ENCODE results near the gene ICA1. TPM values are rescaled to one million over a fixed set of nuclear protein-coding genes. Genes with fewer than 3 reads are reported as not detected.

ICA1 gene
- total and polyA plus RNA-seq, 2 donors (not counting 3 experiments of a cell fraction or from before 2014, with no cell fraction given), result 19.0 to 47.1 TPM

DNA sequence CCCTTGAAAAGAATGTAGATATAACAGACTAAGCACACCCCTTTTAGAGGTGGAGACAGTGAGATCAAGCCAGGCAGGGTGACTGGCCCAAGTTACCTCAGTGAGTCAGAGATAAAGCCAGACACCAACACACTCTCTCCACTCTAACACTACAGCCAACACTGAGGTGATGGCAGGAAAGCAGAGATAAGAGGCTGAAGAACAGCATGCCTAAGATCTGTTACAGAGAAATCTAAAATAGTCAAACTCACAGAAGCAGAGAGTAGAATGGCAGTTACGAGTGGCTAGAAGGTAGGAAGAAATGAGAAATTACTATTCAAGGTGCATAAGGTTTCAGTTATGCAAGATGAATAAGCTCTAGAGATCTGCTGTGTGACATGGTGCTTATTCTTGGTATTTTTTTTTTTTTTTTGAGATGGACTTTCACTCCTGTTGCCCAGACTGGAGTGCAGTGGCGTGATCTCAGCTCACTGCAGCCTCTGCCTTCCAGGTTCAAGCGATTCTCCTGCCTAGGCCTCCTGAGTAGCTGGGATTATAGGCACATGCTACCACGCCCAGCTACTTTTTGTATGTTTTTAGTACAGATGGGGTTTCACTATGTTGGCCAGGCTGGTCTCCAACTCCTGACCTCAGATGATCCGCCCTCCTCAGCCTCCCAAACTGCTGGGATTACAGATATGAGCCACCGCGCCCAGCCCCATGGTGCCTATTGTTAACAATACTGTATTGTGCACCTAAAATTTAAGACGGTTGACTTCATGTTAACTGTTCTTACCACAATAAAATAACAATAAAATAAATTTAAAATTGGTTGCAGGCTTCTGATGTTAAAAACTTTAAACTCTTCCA lies 28.7 kb downstream of the ICA1 start:
- H3K4me3 ChIP-seq (replicated peaks in 1 of 3; ENCODE audit: insufficient read depth in 1 of 3, low read depth in 1 of 3, low read length in 3 of 3), result no peak overlapping the region
- no peaks in the 10 kb centered on the region for H3K79me2 ChIP-seq (ENCODE audit: control insufficient read depth, insufficient read depth, low read length)
- H3K36me3 ChIP-seq (ENCODE audit: control insufficient read depth in 2 of 2, extremely low read depth in 1 of 2, insufficient read depth in 2 of 2, low read length in 2 of 2), result peaks cover 0 to 2% of the 10 kb centered on the region in 2 experiments
- intact Hi-C loops (cut with micrococcal nuclease) (no loop called here), dilution Hi-C loops (cut with MboI; ENCODE audit: extremely low pct_ligation_motif_present, low sequenced_read_pairs) (no loop called here)
- H3K4me1 ChIP-seq (ENCODE audit: control insufficient read depth, extremely low read depth, insufficient read depth, low read length), result no peaks in the 10 kb centered on the region
- no peak for FAIRE-seq
- H3K27ac ChIP-seq (ENCODE audit: insufficient read depth, low read depth, low read length), result no peak overlapping the region
- TF ChIP-seq MYC (IDR thresholded peaks at IDR 0.05; ENCODE audit: low read depth, low read length) (no peak), EZH2 (IDR thresholded peaks at IDR 0.05; ENCODE audit: borderline replicate concordance, low read depth, low read length, severe bottlenecking) (no peak), FOS (IDR thresholded peaks at IDR 0.05; ENCODE audit: borderline replicate concordance, insufficient read depth, low read length) (no peak), GATA2 (IDR thresholded peaks at IDR 0.05; ENCODE audit: insufficient read depth, insufficient read length, low read depth, low read length) (no peak), POLR2AphosphoS5 (IDR thresholded peaks at IDR 0.05; ENCODE audit: insufficient read depth, low read depth, low read length) (no peak), POLR2A (IDR thresholded peaks at IDR 0.05; ENCODE audit: low read depth, low read length) (no peak), JUN (IDR thresholded peaks at IDR 0.05; ENCODE audit: borderline replicate concordance, insufficient read depth, insufficient read length, low read depth) (no peak)
- TF ChIP-seq, protein P1, sequence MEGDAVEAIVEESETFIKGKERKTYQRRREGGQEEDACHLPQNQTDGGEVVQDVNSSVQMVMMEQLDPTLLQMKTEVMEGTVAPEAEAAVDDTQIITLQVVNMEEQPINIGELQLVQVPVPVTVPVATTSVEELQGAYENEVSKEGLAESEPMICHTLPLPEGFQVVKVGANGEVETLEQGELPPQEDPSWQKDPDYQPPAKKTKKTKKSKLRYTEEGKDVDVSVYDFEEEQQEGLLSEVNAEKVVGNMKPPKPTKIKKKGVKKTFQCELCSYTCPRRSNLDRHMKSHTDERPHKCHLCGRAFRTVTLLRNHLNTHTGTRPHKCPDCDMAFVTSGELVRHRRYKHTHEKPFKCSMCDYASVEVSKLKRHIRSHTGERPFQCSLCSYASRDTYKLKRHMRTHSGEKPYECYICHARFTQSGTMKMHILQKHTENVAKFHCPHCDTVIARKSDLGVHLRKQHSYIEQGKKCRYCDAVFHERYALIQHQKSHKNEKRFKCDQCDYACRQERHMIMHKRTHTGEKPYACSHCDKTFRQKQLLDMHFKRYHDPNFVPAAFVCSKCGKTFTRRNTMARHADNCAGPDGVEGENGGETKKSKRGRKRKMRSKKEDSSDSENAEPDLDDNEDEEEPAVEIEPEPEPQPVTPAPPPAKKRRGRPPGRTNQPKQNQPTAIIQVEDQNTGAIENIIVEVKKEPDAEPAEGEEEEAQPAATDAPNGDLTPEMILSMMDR (IDR thresholded peaks at IDR 0.05; ENCODE audit: extremely low read depth in 1 of 2, insufficient read depth in 1 of 2, low read depth in 1 of 2, low read length in 2 of 2), result no peak
- TF ChIP-seq, protein P2, sequence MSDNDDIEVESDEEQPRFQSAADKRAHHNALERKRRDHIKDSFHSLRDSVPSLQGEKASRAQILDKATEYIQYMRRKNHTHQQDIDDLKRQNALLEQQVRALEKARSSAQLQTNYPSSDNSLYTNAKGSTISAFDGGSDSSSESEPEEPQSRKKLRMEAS (IDR thresholded peaks at IDR 0.05; ENCODE audit: insufficient read depth, insufficient read length), result no peak
- no peaks in the 10 kb centered on the region for H4K20me1 ChIP-seq (replicated peaks; ENCODE audit: control insufficient read depth, extremely low read depth, insufficient read depth, low read length)
- ChIA-PET CTCF (interaction anchor here (0.6 to 0.7 kb wide), 2 partner anchors 44 to 1151 kb away, joined by 3 to 6 read pairs; no protein-coding TSS in a partner anchor), POLR2A (no interaction called here)
- no peak overlapping the region for H3K4me2 ChIP-seq (ENCODE audit: insufficient read depth, low read length)
- H2AFZ ChIP-seq (ENCODE audit: low read depth, low read length), result no peak overlapping the region
- H3K27me3 ChIP-seq (ENCODE audit: control insufficient read depth in 2 of 2, insufficient read depth in 2 of 2, low read length in 2 of 2), result no peaks in the 10 kb centered on the region
- DNase-seq (ENCODE audit: low read depth, low spot score), result no peak
- no peaks in the 10 kb centered on the region for H3K9me3 ChIP-seq (replicated peaks; ENCODE audit: control insufficient read depth, insufficient read depth, low read length)
- no TSS peak for BruUV-seq (replicated peaks)
- no peak overlapping the region for H3K9ac ChIP-seq (replicated peaks; ENCODE audit: extremely low read depth, insufficient read depth, low read length)
- H3K9me1 ChIP-seq (replicated peaks; ENCODE audit: control insufficient read depth, extremely low read depth, insufficient read depth, low read length), result no peaks in the 10 kb centered on the region

Data from endothelial cell of umbilical vein (primary cell).